DMS153 treated with DMSO at 0.1 percent for 48 hours (cell line): Measurements from ENCODE around the gene PRPF6.

ENCODE experiments used
- DNase-seq: peaks from one replicate; lab custom pipeline; 2025; ENCODE audit not compliant: unreplicated experiment; lab: John Stamatoyannopoulos, UW

The PRPF6 gene

GRCh38 chr20:64045346-64046011 is 64.5 kb downstream of the PRPF6 start:
- no peak for DNase-seq

GRCh38 chr20:64047046-64047389 is 66.1 kb downstream of the PRPF6 start:
- no peak for DNase-seq

- no peak for DNase-seq
These were observed 67.1 kb downstream of the PRPF6 start for GRCh38 chr20:64047968-64048401.

- DNase-seq = no peak
These were observed 67.6 kb downstream of the PRPF6 start for GRCh38 chr20:64048402-64049044.

GRCh38 chr20:64049060-64049877 is 68.3 kb downstream of the PRPF6 start, which contains the start of gene SOX18:
Gene SOX18, minus strand, starts transcription at chr20:64049639. Its CDS starts 123 bp downstream, at chr20:64049516.
- no peak for DNase-seq

- no peak for DNase-seq
These were observed 68.9 kb downstream of the PRPF6 start for GRCh38 chr20:64049878-64050260.

GRCh38 chr20:64050261-64051032 is 69.5 kb downstream of the PRPF6 start:
- no peak for DNase-seq

- no peak for DNase-seq
These were observed 70.1 kb downstream of the PRPF6 start for GRCh38 chr20:64051033-64051452.

GRCh38 chr20:64051561-64052325 is 70.8 kb downstream of the PRPF6 start:
- DNase-seq = no peak

GRCh38 chr20:64052326-64052722 is 71.4 kb downstream of the PRPF6 start:
- no peak for DNase-seq

- no peak for DNase-seq
These were observed 72.3 kb downstream of the PRPF6 start for GRCh38 chr20:64052987-64053840.

- no peak for DNase-seq
These were observed 73.1 kb downstream of the PRPF6 start for GRCh38 chr20:64053841-64054661.

- DNase-seq = no peak
These were observed 74.5 kb downstream of the PRPF6 start for GRCh38 chr20:64055396-64055892.

- no peak for DNase-seq
These were observed 75.1 kb downstream of the PRPF6 start for GRCh38 chr20:64055893-64056638.

GRCh38 chr20:64056639-64056888 is 75.6 kb downstream of the PRPF6 start:
- DNase-seq = no peak

GRCh38 chr20:64056889-64057627 is 76.1 kb downstream of the PRPF6 start:
- DNase-seq = no peak
